B cell (primary cell): ENCODE measurements around the gene HTRA3. TPM values are rescaled to one million over a fixed set of nuclear protein-coding genes. Genes with fewer than 3 reads are reported as not detected.

Source experiments
- ATAC-seq: fragments of 200-7000 bp; cut with Tn5 transposase; one replicate; pipeline ENCODE4 v1.10.0; 2021; ENCODE audit warnings: low read depth, mild to moderate bottlenecking, moderate number of reproducible peaks, moderate library complexity
- CTCF ChIA-PET: fragments of 350-600 bp; sonication (Branson Sonifier 250); formaldehyde crosslinking; loops from one replicate; lab custom pipeline; 2021; ENCODE audit warnings: antibody characterized with exemption, inconsistent platforms; lab: Charles Lee
- POLR2A ChIA-PET: fragments of 350-600 bp; sonication (Branson Sonifier 250); formaldehyde crosslinking; loops from one replicate; lab custom pipeline; 2021; ENCODE audit warnings: antibody characterized with exemption; lab: Charles Lee
- DNase-seq: peaks from one replicate; pipeline ENCODE4 v3.0.0; 2013
- H2AFZ ChIP-seq: 2 replicates; pipeline ENCODE4 v1.6.1; 2012; ENCODE audit warnings: mild to moderate bottlenecking, low read depth, low read length; ENCODE audit not compliant: insufficient read depth, poor library complexity, severe bottlenecking
- H3K27ac ChIP-seq, 2 donors: 1 replicate in 1 of 2; 2 replicates in 1 of 2; pipeline ENCODE4 v1.5.1; 2012 to 2013; ENCODE audit warnings: low read length in 2 of 2, mild to moderate bottlenecking in 2 of 2, moderate library complexity in 1 of 2
- H3K27me3 ChIP-seq, 4 experiments: fragments of 200-600 bp in 1 of 4; sonication (generic) in 1 of 4; replicated peaks in 1 of 4; 1 replicate in 2 of 4; 2 replicates in 2 of 4; pipeline versions ENCODE4 v1.6.1 to v1.7.0; 2013 to 2016; ENCODE audit warnings: low read length in 3 of 4, mild to moderate bottlenecking in 2 of 4, mixed read lengths in 1 of 4, moderate library complexity in 1 of 4; ENCODE audit not compliant: insufficient read depth in 4 of 4, control insufficient read depth in 3 of 4; ENCODE audit errors: control extremely low read depth in 1 of 4
- H3K36me3 ChIP-seq, 2 experiments: replicated peaks in 1 of 2; 1 replicate in 1 of 2; 2 replicates in 1 of 2; pipeline versions ENCODE4 v1.6.1 to v1.7.1; 2013; ENCODE audit warnings: low read length in 1 of 2; ENCODE audit not compliant: insufficient read depth in 2 of 2, control insufficient read depth in 1 of 2; ENCODE audit errors: control extremely low read depth in 1 of 2, extremely low read depth in 1 of 2
- H3K4me1 ChIP-seq, 2 donors: fragments of 200-600 bp in 1 of 2; sonication (generic) in 1 of 2; 1 replicate in 1 of 2; 2 replicates in 1 of 2; pipeline versions ENCODE4 v1.5.1 to v1.6.1; 2013 to 2017; ENCODE audit warnings: low read length in 2 of 2; ENCODE audit not compliant: control insufficient read depth in 2 of 2, insufficient read depth in 2 of 2
- H3K4me2 ChIP-seq: replicated peaks from 2 replicates; pipeline ENCODE3; 2012; ENCODE audit warnings: mild to moderate bottlenecking, low read depth, low read length; ENCODE audit not compliant: poor library complexity, severe bottlenecking
- H3K4me3 ChIP-seq, 5 experiments: fragments of 200-600 bp in 1 of 5; sonication (generic) in 1 of 5; 1 replicate in 3 of 5; 2 replicates in 2 of 5; pipeline versions ENCODE4 v1.5.1 to v1.7.0; 2011 to 2016; ENCODE audit warnings: low read length in 4 of 5, mild to moderate bottlenecking in 4 of 5, low read depth in 2 of 5, control low read depth in 1 of 5, moderate library complexity in 1 of 5; ENCODE audit not compliant: insufficient read depth in 1 of 5; ENCODE audit errors: control extremely low read depth in 1 of 5, extremely low read depth in 1 of 5
- H3K79me2 ChIP-seq: fragments of 200-600 bp; sonication (generic); one replicate; pipeline ENCODE4 v1.6.0; 2016; ENCODE audit warnings: low read length; ENCODE audit not compliant: control insufficient read depth, insufficient read depth
- H3K9ac ChIP-seq: fragments of 200-600 bp; sonication (generic); 2 replicates; pipeline ENCODE4 v1.6.1; 2017; ENCODE audit warnings: mild to moderate bottlenecking, low read length, moderate library complexity
- H3K9me3 ChIP-seq, 3 donors: one replicate each; pipeline versions ENCODE4 v1.6.1 to v1.7.1; 2013; ENCODE audit warnings: low read length in 2 of 3; ENCODE audit not compliant: control insufficient read depth in 2 of 3, insufficient read depth in 1 of 3; ENCODE audit errors: control extremely low read depth in 1 of 3
- H4K20me1 ChIP-seq: 2 replicates; pipeline ENCODE4 v1.6.0; 2012; ENCODE audit warnings: mild to moderate bottlenecking, low read length; ENCODE audit not compliant: insufficient read depth, control insufficient read depth, poor library complexity, severe bottlenecking
- H3K27ac Mint-ChIP-seq: one replicate; pipeline ENCODE4 v1.8.0; 2021; ENCODE audit warnings: mixed read lengths
- H3K27me3 Mint-ChIP-seq: one replicate; pipeline ENCODE4 v1.8.0; 2021; ENCODE audit warnings: mixed read lengths
- H3K4me1 Mint-ChIP-seq: one replicate; pipeline ENCODE4 v1.8.0; 2021; ENCODE audit warnings: mixed read lengths
- H3K4me3 Mint-ChIP-seq: one replicate; pipeline ENCODE4 v1.8.0; 2021; ENCODE audit warnings: mixed read lengths
- H3K9me3 Mint-ChIP-seq: one replicate; pipeline ENCODE4 v1.8.0; 2022; ENCODE audit warnings: mixed read lengths; ENCODE audit not compliant: insufficient read depth
- EZH2 ChIP-seq: IDR thresholded peaks from 2 replicates; pipeline ENCODE4 v1.6.1; 2012; ENCODE audit warnings: borderline replicate concordance, low read depth, mild to moderate bottlenecking, moderate library complexity, low read length; ENCODE audit not compliant: insufficient read depth, poor library complexity, severe bottlenecking
- WGBS: methylation state at CpG from one replicate; pipeline ENCODE4 v1.1.5; 2013; ENCODE audit warnings: missing lambda C conversion rate; ENCODE audit not compliant: insufficient coverage; 5-methylcytosine and 5-hydroxymethylcytosine counted together
- intact Hi-C: fragments of 100-400 bp; cut with micrococcal nuclease; formaldehyde crosslinking; loops from one replicate; pipeline ENCODE4 v1.10.0; 2022
- polyA plus RNA-seq: library from polyadenylated mRNA; depleted of rRNA; stranded (reverse); fragments of >200 nt; gene quantifications from 2 replicates; pipeline ENCODE4 v1.2.3, GENCODE V29; 2012
- total RNA-seq, 2 donors: library from RNA; stranded (reverse); fragments of 120-200 nt in 1 of 2; gene quantifications; 1 replicate in 1 of 2; 2 replicates in 1 of 2; pipeline versions ENCODE4 v1.2.3 to v1.2.4, GENCODE V29; 2013 to 2022
- TF ChIP-seq, protein P1 (sequence below): fragments of 200-600 bp; IDR thresholded peaks from one replicate; pipeline ENCODE4 v1.8.0; 2022; ENCODE audit warnings: antibody characterized with exemption, mild to moderate bottlenecking

HTRA3 gene
- total and polyA plus RNA-seq, 2 donors (not counting 1 experiment from before 2014, with no cell fraction given), result not detected

DNA sequence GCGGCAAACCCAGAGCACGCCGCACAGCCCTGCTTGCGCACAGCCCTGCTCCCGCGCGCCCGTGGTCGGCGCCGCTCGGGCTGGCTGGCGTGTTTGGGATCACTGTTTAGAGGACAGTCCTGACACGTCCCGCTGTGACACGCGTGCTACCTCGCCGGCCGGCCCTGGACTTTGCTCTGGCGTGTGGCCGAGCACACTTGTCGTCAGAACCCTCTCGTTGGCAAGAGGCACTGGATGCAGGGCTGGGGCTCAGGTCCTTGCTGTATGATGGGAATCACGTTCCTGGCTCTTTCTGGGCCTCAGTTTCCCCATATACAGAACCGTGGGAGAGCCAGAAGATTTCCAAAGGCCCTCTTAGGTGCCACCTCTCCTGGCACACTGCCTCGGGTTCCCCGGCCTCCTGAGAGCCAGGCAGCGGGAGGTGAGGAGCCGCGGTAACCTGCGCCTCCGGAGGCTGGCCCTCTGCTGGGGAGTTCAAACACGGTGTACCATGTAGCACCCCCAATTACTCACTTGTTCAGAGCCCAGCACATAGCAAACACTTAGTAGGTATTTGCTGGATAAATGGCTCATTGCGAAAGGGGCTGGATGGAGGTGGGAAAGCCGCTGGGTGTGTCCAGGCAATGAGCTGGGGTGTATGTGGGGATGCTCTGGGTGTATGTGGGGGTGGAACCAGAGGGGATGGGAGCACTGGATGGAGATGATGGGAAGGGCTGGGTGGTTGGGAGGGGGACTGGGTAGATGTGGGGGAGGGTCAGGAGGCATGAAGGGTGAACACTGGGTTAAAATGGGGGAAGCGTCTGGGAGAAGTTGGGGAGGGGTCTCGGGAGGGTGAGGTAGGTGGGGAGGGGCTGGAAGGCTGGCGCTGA lies 76.6 kb downstream of the HTRA3 start:
- Mint-ChIP-seq H3K4me1 (no peaks in the 10 kb centered on the region), H3K27ac (no peak overlapping the region), H3K27me3 (peaks cover 2% of the 10 kb centered on the region), H3K9me3 (no peaks in the 10 kb centered on the region), H3K4me3 (no peak overlapping the region)
- no peaks in the 10 kb centered on the region for H4K20me1 ChIP-seq
- no peak overlapping the region for H3K9ac ChIP-seq
- ChIA-PET CTCF (no interaction called here), POLR2A (no interaction called here)
- H3K4me2 ChIP-seq, result no peak overlapping the region
- H3K36me3 ChIP-seq, result no peaks in the 10 kb centered on the region
- ATAC-seq, result no peak
- 94% methylated on average over 31 of the region's 39 CpGs for WGBS
- no peak overlapping the region for H2AFZ ChIP-seq
- no peak overlapping the region for H3K4me3 ChIP-seq
- no peaks in the 10 kb centered on the region for H3K4me1 ChIP-seq
- intact Hi-C loops, result no loop called here
- peaks cover 0 to 3% (median 0%) of the 10 kb centered on the region in 4 experiments for H3K27me3 ChIP-seq
- TF ChIP-seq EZH2, result no peak
- TF ChIP-seq, protein P1, sequence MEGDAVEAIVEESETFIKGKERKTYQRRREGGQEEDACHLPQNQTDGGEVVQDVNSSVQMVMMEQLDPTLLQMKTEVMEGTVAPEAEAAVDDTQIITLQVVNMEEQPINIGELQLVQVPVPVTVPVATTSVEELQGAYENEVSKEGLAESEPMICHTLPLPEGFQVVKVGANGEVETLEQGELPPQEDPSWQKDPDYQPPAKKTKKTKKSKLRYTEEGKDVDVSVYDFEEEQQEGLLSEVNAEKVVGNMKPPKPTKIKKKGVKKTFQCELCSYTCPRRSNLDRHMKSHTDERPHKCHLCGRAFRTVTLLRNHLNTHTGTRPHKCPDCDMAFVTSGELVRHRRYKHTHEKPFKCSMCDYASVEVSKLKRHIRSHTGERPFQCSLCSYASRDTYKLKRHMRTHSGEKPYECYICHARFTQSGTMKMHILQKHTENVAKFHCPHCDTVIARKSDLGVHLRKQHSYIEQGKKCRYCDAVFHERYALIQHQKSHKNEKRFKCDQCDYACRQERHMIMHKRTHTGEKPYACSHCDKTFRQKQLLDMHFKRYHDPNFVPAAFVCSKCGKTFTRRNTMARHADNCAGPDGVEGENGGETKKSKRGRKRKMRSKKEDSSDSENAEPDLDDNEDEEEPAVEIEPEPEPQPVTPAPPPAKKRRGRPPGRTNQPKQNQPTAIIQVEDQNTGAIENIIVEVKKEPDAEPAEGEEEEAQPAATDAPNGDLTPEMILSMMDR, result no peak
- H3K27ac ChIP-seq, result no peak overlapping the region
- DNase-seq, result no peak
- no peaks in the 10 kb centered on the region for H3K79me2 ChIP-seq
- no peaks in the 10 kb centered on the region for H3K9me3 ChIP-seq
